GM21717 (cell line): ENCODE data around the gene SPATA16.

Experiments
- ATAC-seq: cut with Tn5 transposase; IDR thresholded peaks from one replicate; pipeline ENCODE4 v1.9.1; 2021; ENCODE audit warnings: mild to moderate bottlenecking, moderate library complexity; ENCODE audit not compliant: unreplicated experiment

Gene SPATA16

GRCh38 chr3:172840913-172841312 lies 300.1 kb downstream of the SPATA16 start:
- no peak for ATAC-seq

GRCh38 chr3:172840463-172840862 lies 300.6 kb downstream of the SPATA16 start:
- no peak for ATAC-seq

GRCh38 chr3:172839679-172840078 lies 301.4 kb downstream of the SPATA16 start:
- ATAC-seq: no peak
